ENCODE data around the gene PAK5. TPM values are rescaled to one million over a fixed set of nuclear protein-coding genes. Genes with fewer than 3 reads are reported as not detected.

PAK5 gene
- total and polyA plus RNA-seq, 2 donors = 0.05 to 0.48 TPM

GRCh38 chr20:9588706-9589105 lies 250.2 kb downstream of the PAK5 start:
- 73% methylated on average over 1 of the region's 1 CpG for WGBS
- no peak overlapping the region for H3K27ac ChIP-seq (ENCODE audit: low read depth)
- no peaks in the 10 kb centered on the region for H3K4me1 ChIP-seq (ENCODE audit: insufficient read depth)
- no peak for DNase-seq (ENCODE audit: extremely low spot score)
- H3K36me3 ChIP-seq (ENCODE audit: insufficient read depth) = no peaks in the 10 kb centered on the region
- H3K4me3 ChIP-seq (ENCODE audit: low read depth, low read length) = no peak overlapping the region

DNA sequence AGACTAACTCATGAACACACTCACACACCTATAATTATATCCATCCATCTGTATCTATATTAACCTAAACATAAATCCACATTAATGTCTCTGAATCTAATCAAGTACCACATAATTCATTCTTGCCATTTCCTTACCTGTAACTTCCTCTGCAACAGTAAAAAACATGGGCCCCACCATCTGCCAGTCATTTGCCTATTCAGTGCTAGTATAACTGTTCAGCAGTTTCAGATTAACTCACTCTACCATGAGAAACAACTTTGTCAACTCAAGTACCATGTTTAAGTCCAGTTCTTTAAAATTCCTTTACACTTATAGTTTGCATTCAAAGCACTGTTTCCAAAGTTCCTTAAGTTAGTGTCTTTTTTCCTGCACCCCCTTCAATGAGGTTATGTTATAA lies 255.7 kb downstream of the PAK5 start:
- no peak overlapping the region for H3K4me3 ChIP-seq (ENCODE audit: low read depth, low read length)
- no peaks in the 10 kb centered on the region for H3K4me1 ChIP-seq (ENCODE audit: insufficient read depth)
- H3K36me3 ChIP-seq (ENCODE audit: insufficient read depth) = no peaks in the 10 kb centered on the region
- no peak for DNase-seq (ENCODE audit: extremely low spot score)
- H3K27ac ChIP-seq (ENCODE audit: low read depth) = no peak overlapping the region

DNA sequence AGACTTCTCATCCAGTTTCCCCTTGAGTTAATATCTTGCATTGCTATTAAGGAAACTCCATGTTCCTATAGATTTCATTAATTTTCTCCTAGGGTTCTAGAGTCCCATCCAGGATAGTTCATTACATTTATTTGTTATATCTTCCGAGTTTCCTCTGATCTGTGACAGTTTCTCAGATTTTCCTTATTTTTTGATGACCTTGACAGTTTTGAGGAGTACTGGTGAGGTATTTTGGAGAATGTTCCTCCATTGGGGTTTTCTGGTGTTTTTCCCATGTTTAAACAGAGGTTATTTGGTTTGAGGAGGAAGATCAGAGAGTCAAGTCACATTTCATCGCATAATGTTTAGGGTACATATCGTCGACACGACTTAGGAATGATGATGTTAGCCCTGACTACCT lies 256.7 kb downstream of the PAK5 start:
- no peak for DNase-seq (ENCODE audit: extremely low spot score)
- Histone ChIP-seq H3K36me3 (ENCODE audit: insufficient read depth) (no peaks in the 10 kb centered on the region), H3K27ac (ENCODE audit: low read depth) (no peak overlapping the region), H3K4me1 (ENCODE audit: insufficient read depth) (no peaks in the 10 kb centered on the region), H3K4me3 (ENCODE audit: low read depth, low read length) (no peak overlapping the region)
- 85% methylated on average over 5 of the region's 5 CpGs for WGBS

- 76% methylated on average over 4 of the region's 4 CpGs for WGBS
- H3K4me1 ChIP-seq (ENCODE audit: insufficient read depth) = no peaks in the 10 kb centered on the region
Observed at GRCh38 chr20:9581509-9581908, 257.4 kb downstream of the PAK5 start.

GRCh38 chr20:9578594-9578993 lies 260.3 kb downstream of the PAK5 start:
- no peak for DNase-seq (ENCODE audit: extremely low spot score)
- H3K4me1 ChIP-seq (ENCODE audit: insufficient read depth) = no peaks in the 10 kb centered on the region
- H3K36me3 ChIP-seq (ENCODE audit: insufficient read depth) = no peaks in the 10 kb centered on the region
- no peak overlapping the region for H3K27ac ChIP-seq (ENCODE audit: low read depth)
- no peak overlapping the region for H3K4me3 ChIP-seq (ENCODE audit: low read depth, low read length)
- WGBS = 68% methylated on average over 2 of the region's 2 CpGs

More at GRCh38 chr20:9581509-9581908, 257.4 kb downstream of the PAK5 start:
- no peak for DNase-seq (ENCODE audit: extremely low spot score)
- Histone ChIP-seq H3K36me3 (ENCODE audit: insufficient read depth) (no peaks in the 10 kb centered on the region), H3K4me3 (ENCODE audit: low read depth, low read length) (no peak overlapping the region), H3K27ac (ENCODE audit: low read depth) (no peak overlapping the region)

- no peaks in the 10 kb centered on the region for H3K4me1 ChIP-seq (ENCODE audit: insufficient read depth)
- 81% methylated on average over 7 of the region's 7 CpGs for WGBS
- no peak for DNase-seq (ENCODE audit: extremely low spot score)
- H3K27ac ChIP-seq (ENCODE audit: low read depth) = no peak overlapping the region
- no peaks in the 10 kb centered on the region for H3K36me3 ChIP-seq (ENCODE audit: insufficient read depth)
- no peak overlapping the region for H3K4me3 ChIP-seq (ENCODE audit: low read depth, low read length)
Observed at GRCh38 chr20:9577397-9577796, 261.5 kb downstream of the PAK5 start.

- DNase-seq (ENCODE audit: extremely low spot score) = no peak
- WGBS = 78% methylated on average over 4 of the region's 4 CpGs
Observed at GRCh38 chr20:9576695-9577094, 262.2 kb downstream of the PAK5 start.

GRCh38 chr20:9575836-9576235 lies 263.0 kb downstream of the PAK5 start:
- 86% methylated on average over 1 of the region's 1 CpG for WGBS

More at GRCh38 chr20:9576695-9577094, 262.2 kb downstream of the PAK5 start:
- no peak overlapping the region for H3K27ac ChIP-seq (ENCODE audit: low read depth)
- H3K4me1 ChIP-seq (ENCODE audit: insufficient read depth) = no peaks in the 10 kb centered on the region
- no peaks in the 10 kb centered on the region for H3K36me3 ChIP-seq (ENCODE audit: insufficient read depth)
- H3K4me3 ChIP-seq (ENCODE audit: low read depth, low read length) = no peak overlapping the region

DNA sequence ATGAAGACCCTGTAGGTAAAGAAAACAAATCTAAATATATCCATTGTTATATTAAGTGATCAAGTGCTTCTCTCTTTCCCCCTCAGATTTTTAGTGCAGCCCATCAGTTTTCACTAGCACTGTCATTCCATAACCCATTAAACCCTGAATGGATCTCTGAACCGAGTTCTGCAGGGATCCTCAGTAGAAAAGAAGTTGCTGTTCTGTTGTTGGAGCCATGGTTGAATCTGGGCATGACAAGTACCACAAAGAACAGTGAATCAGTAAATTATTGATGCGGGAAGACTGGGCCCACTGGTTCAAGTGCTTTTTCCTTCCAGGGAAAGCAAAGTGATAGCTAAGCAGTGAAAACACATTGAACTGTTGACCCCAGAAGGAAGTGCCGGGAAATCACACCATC lies 264.1 kb downstream of the PAK5 start:
- Histone ChIP-seq H3K27ac (ENCODE audit: low read depth) (no peak overlapping the region), H3K36me3 (ENCODE audit: insufficient read depth) (no peaks in the 10 kb centered on the region), H3K4me1 (ENCODE audit: insufficient read depth) (no peaks in the 10 kb centered on the region), H3K4me3 (ENCODE audit: low read depth, low read length) (no peak overlapping the region)
- 71% methylated on average over 3 of the region's 3 CpGs for WGBS
- DNase-seq (ENCODE audit: extremely low spot score) = no peak

More at GRCh38 chr20:9575836-9576235, 263.0 kb downstream of the PAK5 start:
- Histone ChIP-seq H3K36me3 (ENCODE audit: insufficient read depth) (no peaks in the 10 kb centered on the region), H3K4me1 (ENCODE audit: insufficient read depth) (no peaks in the 10 kb centered on the region), H3K27ac (ENCODE audit: low read depth) (no peak overlapping the region), H3K4me3 (ENCODE audit: low read depth, low read length) (no peak overlapping the region)
- DNase-seq (ENCODE audit: extremely low spot score) = no peak

- Histone ChIP-seq H3K27ac (ENCODE audit: low read depth) (no peak overlapping the region), H3K4me3 (ENCODE audit: low read depth, low read length) (no peak overlapping the region), H3K4me1 (ENCODE audit: insufficient read depth) (no peaks in the 10 kb centered on the region), H3K36me3 (ENCODE audit: insufficient read depth) (no peaks in the 10 kb centered on the region)
- 55% methylated on average over 7 of the region's 7 CpGs for WGBS
- DNase-seq (ENCODE audit: extremely low spot score) = no peak
Observed at GRCh38 chr20:9574181-9574580, 264.7 kb downstream of the PAK5 start.

- WGBS = 32% methylated on average over 13 of the region's 13 CpGs
- Histone ChIP-seq H3K27ac (ENCODE audit: low read depth) (no peak overlapping the region), H3K4me1 (ENCODE audit: insufficient read depth) (no peaks in the 10 kb centered on the region), H3K4me3 (ENCODE audit: low read depth, low read length) (no peak overlapping the region), H3K36me3 (ENCODE audit: insufficient read depth) (no peaks in the 10 kb centered on the region)
- DNase-seq (ENCODE audit: extremely low spot score) = no peak
Observed at GRCh38 chr20:9573335-9574151, 265.3 kb downstream of the PAK5 start.

- DNase-seq (ENCODE audit: extremely low spot score) = no peak
- WGBS = 5% methylated on average over 2 of the region's 2 CpGs
Observed at GRCh38 chr20:9572670-9573069, 266.2 kb downstream of the PAK5 start.

DNA sequence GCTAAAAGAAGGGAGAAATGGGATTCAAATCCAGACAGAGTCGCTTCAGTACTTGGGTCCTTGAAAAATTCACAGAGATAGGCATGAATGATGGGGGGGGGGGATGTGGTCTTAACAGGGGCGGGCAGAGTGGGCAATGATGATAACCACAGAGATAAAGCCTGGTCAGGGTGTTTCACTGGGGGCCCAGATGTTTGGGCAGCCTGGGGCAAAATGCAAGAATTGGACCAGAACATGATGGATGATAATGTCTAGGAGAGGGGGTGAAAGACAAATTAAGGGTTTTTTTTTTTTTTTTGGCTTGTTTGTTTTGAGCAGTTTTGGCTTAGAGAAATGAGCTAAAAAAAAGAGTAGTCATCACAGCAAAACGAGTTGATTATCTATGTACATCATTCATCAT lies 267.1 kb downstream of the PAK5 start:
- no peak for DNase-seq (ENCODE audit: extremely low spot score)
- Histone ChIP-seq H3K4me3 (ENCODE audit: low read depth, low read length) (no peak overlapping the region), H3K4me1 (ENCODE audit: insufficient read depth) (no peaks in the 10 kb centered on the region), H3K36me3 (ENCODE audit: insufficient read depth) (no peaks in the 10 kb centered on the region), H3K27ac (ENCODE audit: low read depth) (no peak overlapping the region)
- 58% methylated on average over 3 of the region's 3 CpGs for WGBS

More at GRCh38 chr20:9572670-9573069, 266.2 kb downstream of the PAK5 start:
- H3K4me1 ChIP-seq (ENCODE audit: insufficient read depth) = no peaks in the 10 kb centered on the region
- no peak overlapping the region for H3K27ac ChIP-seq (ENCODE audit: low read depth)
- no peak overlapping the region for H3K4me3 ChIP-seq (ENCODE audit: low read depth, low read length)
- no peaks in the 10 kb centered on the region for H3K36me3 ChIP-seq (ENCODE audit: insufficient read depth)

- H3K27ac ChIP-seq (ENCODE audit: low read depth) = no peak overlapping the region
- no peak overlapping the region for H3K4me3 ChIP-seq (ENCODE audit: low read depth, low read length)
- no peaks in the 10 kb centered on the region for H3K36me3 ChIP-seq (ENCODE audit: insufficient read depth)
- no peak for DNase-seq (ENCODE audit: extremely low spot score)
- WGBS = 29% methylated on average over 2 of the region's 2 CpGs
- no peaks in the 10 kb centered on the region for H3K4me1 ChIP-seq (ENCODE audit: insufficient read depth)
Observed at GRCh38 chr20:9570612-9571011, 268.3 kb downstream of the PAK5 start.

Data from urinary bladder (tissue), 4 donors.